Activated naive CD8-positive, alpha-beta T cell treated with anti-CD3 and anti-CD28 coated beads for 36 hours (primary cell): Measurements from ENCODE around the gene HECW1. TPM values are rescaled to one million over a fixed set of nuclear protein-coding genes. Genes with fewer than 3 reads are reported as not detected.

Experiments
- DNase-seq: peaks from one replicate; pipeline ENCODE4 v3.0.0; 2021
- H3K27ac Mint-ChIP-seq: one replicate; pipeline ENCODE4 v1.8.0; 2022; ENCODE audit warnings: mild to moderate bottlenecking, moderate library complexity, mixed read lengths
- H3K27me3 Mint-ChIP-seq: one replicate; pipeline ENCODE4 v1.8.0; 2022; ENCODE audit warnings: mild to moderate bottlenecking, mixed read lengths
- H3K36me3 Mint-ChIP-seq: one replicate; pipeline ENCODE4 v1.8.0; 2021; ENCODE audit warnings: mild to moderate bottlenecking, mixed read lengths
- H3K4me1 Mint-ChIP-seq: one replicate; pipeline ENCODE4 v1.8.0; 2021; ENCODE audit warnings: mixed read lengths
- H3K4me3 Mint-ChIP-seq: one replicate; pipeline ENCODE4 v1.8.0; 2022; ENCODE audit warnings: mild to moderate bottlenecking, moderate library complexity, mixed read lengths
- H3K9me3 Mint-ChIP-seq: one replicate; pipeline ENCODE4 v1.8.0; 2022; ENCODE audit warnings: mixed read lengths
- total RNA-seq, 2 experiments: library from RNA; stranded (reverse); gene quantifications; one replicate each; pipeline ENCODE4 v1.2.3, GENCODE V29; 2021

The HECW1 gene
- total RNA-seq, 2 experiments from 2014 or later, result not detected

GRCh38 chr7:43430411-43430810, 318.0 kb downstream of the HECW1 start:
- no peaks in the 10 kb centered on the region for H3K27me3 Mint-ChIP-seq
- no peaks in the 10 kb centered on the region for H3K9me3 Mint-ChIP-seq
- no peak overlapping the region for H3K27ac Mint-ChIP-seq
- H3K4me3 Mint-ChIP-seq, result no peak overlapping the region
- DNase-seq, result no peak
- no peaks in the 10 kb centered on the region for H3K36me3 Mint-ChIP-seq
- H3K4me1 Mint-ChIP-seq, result peaks cover 2% of the 10 kb centered on the region

- no peak overlapping the region for H3K27ac Mint-ChIP-seq
- no peaks in the 10 kb centered on the region for H3K9me3 Mint-ChIP-seq
- no peak for DNase-seq
- no peak overlapping the region for H3K4me3 Mint-ChIP-seq
- no peaks in the 10 kb centered on the region for H3K36me3 Mint-ChIP-seq
- H3K4me1 Mint-ChIP-seq, result peaks cover 2% of the 10 kb centered on the region
- H3K27me3 Mint-ChIP-seq, result no peaks in the 10 kb centered on the region
Observed at GRCh38 chr7:43431020-43431595, 318.7 kb downstream of the HECW1 start.

- Mint-ChIP-seq H3K4me3 (no peak overlapping the region), H3K27ac (no peak overlapping the region), H3K27me3 (peaks cover 6% of the 10 kb centered on the region), H3K4me1 (peaks cover 10% of the 10 kb centered on the region), H3K9me3 (no peaks in the 10 kb centered on the region), H3K36me3 (no peaks in the 10 kb centered on the region)
- no peak for DNase-seq
Observed at GRCh38 chr7:43433639-43434038, 321.2 kb downstream of the HECW1 start.

- H3K9me3 Mint-ChIP-seq, result no peaks in the 10 kb centered on the region
- H3K27me3 Mint-ChIP-seq, result peaks cover 6% of the 10 kb centered on the region
- DNase-seq, result no peak
- H3K4me1 Mint-ChIP-seq, result peaks cover 8% of the 10 kb centered on the region
- H3K36me3 Mint-ChIP-seq, result no peaks in the 10 kb centered on the region
- no peak overlapping the region for H3K27ac Mint-ChIP-seq
- H3K4me3 Mint-ChIP-seq, result no peak overlapping the region
Observed at GRCh38 chr7:43437001-43437400, 324.6 kb downstream of the HECW1 start.

- no peak for DNase-seq
- Mint-ChIP-seq H3K4me3 (no peak overlapping the region), H3K4me1 (peaks cover 8% of the 10 kb centered on the region), H3K27ac (no peak overlapping the region), H3K27me3 (peaks cover 9% of the 10 kb centered on the region), H3K9me3 (no peaks in the 10 kb centered on the region), H3K36me3 (no peaks in the 10 kb centered on the region)
Observed at GRCh38 chr7:43438897-43439479, 326.5 kb downstream of the HECW1 start.

- Mint-ChIP-seq H3K4me3 (no peak overlapping the region), H3K9me3 (no peaks in the 10 kb centered on the region), H3K27me3 (peaks cover 15% of the 10 kb centered on the region), H3K36me3 (no peaks in the 10 kb centered on the region), H3K4me1 (peaks cover 8% of the 10 kb centered on the region), H3K27ac (no peak overlapping the region)
- peak; percentile 61 for DNase-seq
Observed at GRCh38 chr7:43439631-43440401, 327.4 kb downstream of the HECW1 start.

GRCh38 chr7:43441231-43442130, 329.0 kb downstream of the HECW1 start:
- Mint-ChIP-seq H3K27ac (no peak overlapping the region), H3K27me3 (peaks cover 11% of the 10 kb centered on the region), H3K9me3 (no peaks in the 10 kb centered on the region), H3K36me3 (no peaks in the 10 kb centered on the region), H3K4me1 (peaks cover 6% of the 10 kb centered on the region), H3K4me3 (no peak overlapping the region)
- no peak for DNase-seq

GRCh38 chr7:43443381-43443780, 330.9 kb downstream of the HECW1 start:
- DNase-seq, result no peak
- H3K9me3 Mint-ChIP-seq, result no peaks in the 10 kb centered on the region
- no peaks in the 10 kb centered on the region for H3K36me3 Mint-ChIP-seq
- peaks cover 8% of the 10 kb centered on the region for H3K27me3 Mint-ChIP-seq
- no peaks in the 10 kb centered on the region for H3K4me1 Mint-ChIP-seq
- H3K27ac Mint-ChIP-seq, result no peak overlapping the region
- no peak overlapping the region for H3K4me3 Mint-ChIP-seq

- no peak overlapping the region for H3K27ac Mint-ChIP-seq
- H3K36me3 Mint-ChIP-seq, result no peaks in the 10 kb centered on the region
- peaks cover 8% of the 10 kb centered on the region for H3K27me3 Mint-ChIP-seq
Observed at GRCh38 chr7:43444711-43445578, 332.5 kb downstream of the HECW1 start.

GRCh38 chr7:43449577-43449976, 337.1 kb downstream of the HECW1 start:
- H3K4me3 Mint-ChIP-seq, result no peak overlapping the region
- no peaks in the 10 kb centered on the region for H3K4me1 Mint-ChIP-seq
- no peak for DNase-seq
- no peak overlapping the region for H3K27ac Mint-ChIP-seq
- no peaks in the 10 kb centered on the region for H3K27me3 Mint-ChIP-seq
- no peaks in the 10 kb centered on the region for H3K9me3 Mint-ChIP-seq
- H3K36me3 Mint-ChIP-seq, result no peaks in the 10 kb centered on the region

More at GRCh38 chr7:43444711-43445578, 332.5 kb downstream of the HECW1 start:
- Mint-ChIP-seq H3K4me3 (no peak overlapping the region), H3K4me1 (no peaks in the 10 kb centered on the region), H3K9me3 (no peaks in the 10 kb centered on the region)
- DNase-seq, result no peak

- H3K9me3 Mint-ChIP-seq, result no peaks in the 10 kb centered on the region
- no peak for DNase-seq
- no peak overlapping the region for H3K4me3 Mint-ChIP-seq
- peaks cover 3% of the 10 kb centered on the region for H3K4me1 Mint-ChIP-seq
- H3K27ac Mint-ChIP-seq, result no peak overlapping the region
- H3K27me3 Mint-ChIP-seq, result no peaks in the 10 kb centered on the region
- H3K36me3 Mint-ChIP-seq, result no peaks in the 10 kb centered on the region
Observed at GRCh38 chr7:43450894-43451293, 338.4 kb downstream of the HECW1 start.

- no peak for DNase-seq
- Mint-ChIP-seq H3K4me3 (no peak overlapping the region), H3K9me3 (no peaks in the 10 kb centered on the region), H3K36me3 (no peaks in the 10 kb centered on the region), H3K27me3 (no peaks in the 10 kb centered on the region), H3K4me1 (peaks cover 3% of the 10 kb centered on the region), H3K27ac (no peak overlapping the region)
Observed at GRCh38 chr7:43454936-43455518, 342.6 kb downstream of the HECW1 start.

GRCh38 chr7:43456200-43456599, 343.8 kb downstream of the HECW1 start:
- Mint-ChIP-seq H3K36me3 (no peaks in the 10 kb centered on the region), H3K27ac (no peak overlapping the region), H3K9me3 (no peaks in the 10 kb centered on the region), H3K4me3 (no peak overlapping the region), H3K27me3 (no peaks in the 10 kb centered on the region), H3K4me1 (peaks cover 3% of the 10 kb centered on the region)
- DNase-seq, result no peak
